GM21526 (cell line): Measurements from ENCODE around the gene DPPA2.
"Not testable (repeated sequence)": the region's sequence is repeated elsewhere in the genome, so short reads cannot be mapped to it uniquely, and the experiment has no call there.

ENCODE experiments used
- ATAC-seq: cut with Tn5 transposase; IDR thresholded peaks from one replicate; pipeline ENCODE4 v1.9.1; 2021; ENCODE audit warnings: moderate library complexity; ENCODE audit not compliant: unreplicated experiment, low FRiP score

Gene DPPA2, protein sequence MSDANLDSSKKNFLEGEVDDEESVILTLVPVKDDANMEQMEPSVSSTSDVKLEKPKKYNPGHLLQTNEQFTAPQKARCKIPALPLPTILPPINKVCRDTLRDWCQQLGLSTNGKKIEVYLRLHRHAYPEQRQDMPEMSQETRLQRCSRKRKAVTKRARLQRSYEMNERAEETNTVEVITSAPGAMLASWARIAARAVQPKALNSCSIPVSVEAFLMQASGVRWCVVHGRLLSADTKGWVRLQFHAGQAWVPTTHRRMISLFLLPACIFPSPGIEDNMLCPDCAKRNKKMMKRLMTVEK

DNA sequence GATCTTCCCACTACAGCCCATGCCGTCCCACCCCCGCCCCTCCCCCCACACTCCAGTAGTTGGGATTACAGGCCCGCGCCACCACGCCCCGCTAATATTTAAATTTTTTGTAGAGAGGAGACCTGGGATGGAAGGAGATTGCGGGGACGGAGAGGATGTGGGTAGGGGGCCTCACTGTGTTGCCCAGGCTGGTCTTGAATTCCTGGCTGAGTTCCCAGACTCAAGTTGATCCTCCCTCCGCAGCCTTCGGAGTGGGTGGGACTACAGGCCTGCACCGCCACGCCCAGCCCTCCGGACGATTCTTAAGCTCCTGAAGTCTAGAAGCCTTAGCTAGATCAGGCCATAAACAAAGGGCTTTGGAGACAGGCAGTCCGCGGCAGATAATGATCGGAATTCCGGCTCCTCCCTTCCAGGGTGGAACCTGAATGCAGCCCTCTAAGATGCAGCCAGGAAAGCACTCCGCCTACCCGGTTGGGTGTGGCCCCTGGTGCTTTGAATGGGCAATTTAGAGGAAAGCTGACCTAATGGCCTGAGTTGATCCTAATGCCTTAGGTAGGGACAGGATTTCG, at the start of gene DPPA2:
Gene DPPA2 (minus strand): TSS at position 356 of the 569 bp plus-strand sequence. CDS start 1,975 bp downstream, outside the sequence.
- ATAC-seq, result no peak

DNA sequence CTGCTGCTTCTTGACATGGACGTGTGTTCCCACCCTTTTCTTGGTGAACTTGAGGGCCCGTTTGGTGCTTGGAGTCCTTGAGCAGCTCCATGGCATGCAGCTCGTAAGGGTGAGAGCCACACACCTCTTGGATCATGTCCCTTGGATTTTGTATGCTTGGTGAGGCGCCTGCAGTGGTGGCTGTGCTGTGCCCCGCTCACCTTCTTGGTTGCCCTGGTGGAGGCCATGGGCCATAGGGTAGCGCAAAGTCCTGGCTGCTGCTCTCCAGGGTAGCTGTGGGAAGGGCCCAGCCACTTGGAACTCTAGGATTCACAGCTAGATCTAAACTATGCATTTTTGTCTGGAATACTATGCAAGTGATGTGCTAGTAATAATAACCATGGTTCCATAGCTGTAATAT, 47.8 kb upstream of the DPPA2 start:
- no peak for ATAC-seq

DNA sequence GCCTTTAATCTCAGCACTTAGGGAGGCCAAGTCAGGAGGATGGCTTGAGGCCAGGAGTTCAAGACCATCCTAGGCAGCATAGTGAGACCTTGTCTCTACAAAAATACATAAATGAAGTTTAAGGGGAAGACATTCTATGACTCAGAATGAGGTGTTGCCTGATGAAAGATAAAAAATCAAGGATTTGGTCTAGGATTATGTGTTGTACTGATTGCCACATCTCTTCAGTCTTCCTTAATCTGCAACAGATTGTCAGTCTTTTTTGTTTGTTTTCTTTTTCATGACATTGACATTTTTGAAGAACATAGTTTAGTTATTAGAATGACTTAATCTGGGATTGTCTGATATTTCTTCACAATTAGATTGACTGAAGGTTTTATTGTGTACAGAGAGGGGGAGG, 47.3 kb upstream of the DPPA2 start:
- ATAC-seq, result no peak

DNA sequence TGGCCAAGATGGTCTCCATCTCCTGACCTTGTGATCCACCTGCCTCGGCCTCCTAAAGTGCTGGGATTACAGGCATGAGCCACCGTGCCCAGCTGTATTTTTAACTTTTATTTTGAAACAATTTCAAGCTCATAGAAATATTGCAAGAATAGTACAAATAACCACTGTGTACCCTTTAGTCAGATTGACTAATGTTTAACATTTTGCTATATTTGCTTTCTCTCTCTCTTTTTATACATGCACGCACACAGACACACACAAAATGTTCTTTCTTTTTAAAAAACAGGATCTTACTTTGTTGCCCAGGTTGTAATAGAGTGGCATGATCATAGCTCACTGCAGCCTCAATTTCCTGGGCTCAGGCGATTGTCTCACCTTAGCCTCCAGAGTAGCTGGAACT, 46.5 kb upstream of the DPPA2 start:
- ATAC-seq, result no peak

DNA sequence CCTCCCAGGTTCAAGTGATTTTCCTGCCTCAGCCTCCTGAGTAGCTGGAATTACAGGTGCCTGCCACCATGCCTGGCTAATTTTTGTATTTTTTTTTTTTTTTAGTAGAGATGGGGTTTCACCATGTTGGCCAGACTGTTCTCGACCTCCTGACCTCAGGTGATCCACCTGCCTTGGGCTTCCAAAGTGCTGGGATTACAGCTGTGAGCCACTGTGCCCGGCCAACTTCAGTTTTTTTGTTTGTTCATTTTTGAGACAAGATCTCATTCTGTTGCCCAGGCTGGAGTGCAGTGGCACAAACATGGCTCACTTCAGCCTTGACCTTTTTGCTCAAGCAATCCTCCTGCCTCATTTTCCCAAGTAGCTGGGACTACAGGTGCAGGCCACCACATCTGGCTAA, 42.5 kb upstream of the DPPA2 start:
- not testable (repeated sequence) for ATAC-seq

DNA sequence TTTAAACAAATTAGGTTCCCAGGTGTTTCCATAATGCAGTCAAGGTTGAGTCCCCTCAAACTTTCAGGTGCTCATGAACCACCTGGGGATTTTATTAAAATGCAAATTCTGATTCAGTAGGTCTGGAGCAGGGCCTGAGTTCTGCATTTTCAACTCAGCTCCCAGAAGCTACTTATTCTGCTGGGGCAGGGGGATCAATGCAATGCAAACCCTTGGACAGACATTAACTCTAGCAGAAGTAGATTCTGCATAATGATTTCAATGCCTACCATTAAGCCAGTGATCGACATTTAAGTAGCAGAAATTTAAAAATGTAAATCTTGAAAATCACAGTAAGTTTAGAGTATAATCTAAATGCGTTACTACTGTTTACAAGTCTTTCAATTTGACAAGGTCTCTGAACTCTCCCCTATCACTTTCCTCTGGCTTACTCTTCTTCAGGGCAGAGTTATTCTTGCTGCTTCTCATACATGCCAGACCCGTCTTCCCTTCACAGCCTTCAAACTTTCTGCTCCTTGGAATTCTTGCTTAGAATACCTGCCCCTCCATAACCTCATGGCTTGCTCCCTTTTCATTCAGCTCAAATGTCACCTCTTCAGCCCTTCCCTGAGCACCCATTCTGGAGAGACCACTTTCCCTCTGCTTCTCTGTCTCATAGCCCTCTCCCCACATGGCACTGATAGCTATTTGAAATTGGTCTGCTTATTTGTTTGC, 40.3 kb upstream of the DPPA2 start:
- ATAC-seq, result no peak

DNA sequence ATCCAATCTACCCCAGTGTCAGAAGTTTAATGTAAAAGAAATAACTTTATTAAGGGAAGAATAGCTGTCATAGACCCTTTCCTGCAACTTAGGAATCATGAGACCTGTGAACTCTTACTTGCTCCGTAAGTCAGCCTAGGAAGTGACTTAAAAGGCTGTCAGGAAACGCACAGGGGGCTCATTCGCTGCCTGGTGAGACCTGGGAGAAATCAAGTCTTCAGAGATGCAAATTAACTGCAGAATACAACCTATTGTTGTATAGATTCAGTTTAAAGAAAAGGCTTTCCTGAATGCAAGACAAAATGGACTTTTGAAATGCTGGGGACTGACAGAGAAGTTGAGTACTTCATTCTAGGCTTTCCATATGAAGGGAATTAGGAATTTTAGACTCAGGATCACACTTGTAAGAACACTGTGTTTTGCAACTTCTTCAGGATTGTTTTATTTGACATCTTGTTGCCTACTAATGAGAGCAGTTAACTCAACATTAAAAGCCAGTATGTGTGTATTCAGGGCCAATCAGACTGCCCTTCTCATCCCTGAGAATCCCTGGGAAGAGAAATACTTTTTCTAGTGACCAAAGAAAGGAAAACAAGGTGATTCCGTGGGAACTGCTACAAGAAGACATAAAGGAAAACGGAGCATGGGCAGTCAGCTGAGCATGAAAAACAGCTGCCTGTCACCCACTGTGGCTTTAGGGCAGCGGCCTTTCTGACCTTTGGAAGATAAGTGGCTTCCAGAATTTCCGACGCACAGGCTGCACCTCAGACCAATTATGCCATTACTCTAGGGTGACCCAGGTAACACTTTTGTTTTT, 39.5 kb upstream of the DPPA2 start:
- ATAC-seq, result no peak

DNA sequence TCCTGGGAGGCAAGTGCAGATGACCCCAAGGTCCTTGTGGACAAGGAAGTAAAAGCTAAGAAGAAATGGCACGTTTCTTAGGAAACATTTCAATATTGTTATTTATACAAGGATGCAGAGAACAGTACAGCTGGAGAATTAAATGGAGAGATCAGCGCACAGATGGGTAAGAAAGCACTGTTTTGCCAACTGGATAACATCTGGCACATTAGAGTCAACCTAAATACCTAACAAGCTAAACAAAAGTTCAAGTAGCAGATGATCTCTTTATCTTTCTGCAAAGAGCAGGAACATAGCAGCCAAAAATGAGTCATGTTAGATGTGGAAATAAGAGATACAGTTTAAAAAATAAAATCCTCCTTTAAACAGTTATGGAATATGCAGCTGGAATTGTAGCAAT, 36.7 kb upstream of the DPPA2 start:
- ATAC-seq, result no peak

DNA sequence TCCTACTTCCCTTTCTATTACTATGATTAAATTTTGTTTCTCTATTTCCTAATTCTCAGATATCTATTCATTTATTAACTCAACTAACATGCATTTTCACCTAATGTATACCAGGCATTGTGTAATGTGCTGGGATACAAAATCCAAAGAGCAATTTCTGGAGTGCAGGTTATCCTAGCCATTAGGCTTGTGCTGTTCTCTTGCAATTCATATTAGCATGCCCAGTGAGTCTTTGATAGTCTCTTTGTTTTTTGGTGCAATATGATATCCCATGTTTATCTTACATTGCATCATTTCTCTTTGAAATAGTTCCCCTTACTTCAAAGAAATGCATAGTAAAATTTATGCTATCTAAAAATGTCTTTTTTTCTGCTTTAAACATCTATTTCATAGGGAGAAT, 34.9 kb upstream of the DPPA2 start:
- ATAC-seq, result no peak

DNA sequence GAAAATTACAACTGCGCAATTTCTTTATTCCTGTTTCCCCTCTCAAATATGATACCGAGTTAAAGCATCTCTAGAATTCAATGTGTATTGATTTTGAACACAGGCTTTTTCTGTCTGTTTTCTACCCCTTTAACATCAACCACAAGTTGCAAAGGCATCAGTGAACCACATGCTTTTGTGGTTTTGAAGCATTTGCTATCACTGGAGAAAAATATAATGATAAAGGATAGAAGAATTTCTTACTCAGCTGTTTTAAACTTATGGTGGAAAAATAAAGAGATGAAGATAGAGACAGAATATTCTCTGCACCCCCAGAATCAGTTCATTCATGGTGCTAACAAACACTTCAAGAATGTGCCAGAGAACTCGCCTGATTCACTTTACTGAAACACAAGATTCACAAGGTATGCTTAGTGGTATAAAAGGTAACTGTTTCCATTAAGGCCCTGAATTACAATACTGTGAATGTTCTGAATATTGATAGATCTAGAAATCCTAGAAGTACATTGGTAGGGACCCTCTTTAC, 30.5 kb upstream of the DPPA2 start:
- no peak for ATAC-seq

DNA sequence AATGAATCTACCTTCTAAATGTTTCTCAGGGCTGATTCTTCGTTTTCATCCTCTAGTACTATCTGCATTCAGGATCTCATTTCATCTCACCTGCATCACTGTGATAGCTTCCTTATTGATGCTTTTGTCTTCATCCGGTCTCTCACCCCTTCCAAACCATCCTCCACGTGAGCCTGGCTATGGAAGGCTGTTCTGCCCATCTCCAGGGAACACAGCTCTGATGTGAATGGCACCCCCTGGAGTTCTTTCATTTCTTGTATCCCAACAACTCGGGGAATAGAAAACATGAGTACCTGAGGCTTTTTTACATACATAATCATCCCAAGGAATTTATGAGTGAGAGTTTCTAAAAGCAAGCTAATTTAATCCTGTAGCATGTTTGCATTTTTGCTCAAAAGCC, 29.8 kb upstream of the DPPA2 start:
- ATAC-seq, result no peak

DNA sequence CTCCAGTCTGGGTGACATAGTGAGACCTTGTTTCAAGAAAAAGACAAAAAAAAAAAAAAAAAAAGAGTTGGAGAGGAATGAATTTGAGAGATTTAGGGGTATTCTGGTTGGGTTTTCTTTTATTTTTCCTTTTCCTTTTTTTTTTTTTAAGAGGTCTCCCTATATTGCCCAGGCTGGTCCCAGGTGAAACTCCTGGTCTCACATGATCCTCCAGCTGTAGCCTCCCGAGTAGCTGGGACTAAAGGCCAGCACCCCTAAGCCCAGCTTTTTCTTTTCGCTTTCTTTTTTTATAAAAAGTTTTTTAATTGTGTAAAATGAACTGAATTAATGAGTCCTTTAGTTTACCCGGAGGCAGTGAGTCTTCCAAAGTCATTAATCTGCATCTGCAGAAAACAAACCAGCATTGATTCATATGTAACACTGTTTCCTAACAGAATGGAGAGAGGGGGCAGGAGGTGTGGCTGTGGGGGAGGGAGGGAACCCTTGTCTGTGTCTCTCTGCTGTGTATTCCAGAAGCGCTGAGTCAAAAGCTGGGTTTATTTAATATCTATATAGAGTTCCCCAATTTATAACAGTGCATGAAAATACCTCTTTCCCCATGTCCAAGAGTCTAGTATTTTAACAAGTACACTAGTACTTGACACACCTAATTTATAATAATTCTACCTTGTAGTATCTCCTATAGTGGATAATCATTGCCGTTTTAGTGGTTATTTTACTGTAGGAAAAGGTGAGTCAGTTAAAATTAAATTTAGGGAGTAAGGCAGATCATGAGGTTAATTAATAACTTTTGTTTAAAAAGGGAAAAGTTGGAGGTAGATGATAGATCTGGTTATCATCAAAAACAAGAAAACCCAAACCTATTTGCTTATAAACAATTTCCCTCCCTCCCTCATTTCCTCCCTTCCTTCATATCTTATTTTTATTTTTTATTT, 23.7 kb upstream of the DPPA2 start:
- no peak for ATAC-seq

DNA sequence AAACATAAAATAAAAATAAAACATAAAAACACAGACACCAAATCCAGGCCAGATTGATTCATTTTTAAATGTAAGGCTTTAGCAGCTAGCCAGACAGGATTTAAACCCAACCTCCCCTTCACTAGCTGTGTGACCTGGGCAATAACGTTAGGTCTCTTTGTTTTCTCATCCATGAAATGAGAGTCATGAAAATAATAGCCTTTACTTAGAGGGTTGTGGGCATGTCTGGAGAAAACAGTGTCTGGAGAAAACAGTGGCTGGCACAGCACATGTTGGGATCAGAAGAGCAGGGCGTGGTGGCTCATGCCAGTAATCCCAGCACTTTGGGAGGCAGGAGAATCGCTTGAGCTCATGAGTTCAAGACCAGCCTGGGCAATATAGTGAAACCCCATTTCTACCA, 22.9 kb upstream of the DPPA2 start:
- ATAC-seq, result no peak

DNA sequence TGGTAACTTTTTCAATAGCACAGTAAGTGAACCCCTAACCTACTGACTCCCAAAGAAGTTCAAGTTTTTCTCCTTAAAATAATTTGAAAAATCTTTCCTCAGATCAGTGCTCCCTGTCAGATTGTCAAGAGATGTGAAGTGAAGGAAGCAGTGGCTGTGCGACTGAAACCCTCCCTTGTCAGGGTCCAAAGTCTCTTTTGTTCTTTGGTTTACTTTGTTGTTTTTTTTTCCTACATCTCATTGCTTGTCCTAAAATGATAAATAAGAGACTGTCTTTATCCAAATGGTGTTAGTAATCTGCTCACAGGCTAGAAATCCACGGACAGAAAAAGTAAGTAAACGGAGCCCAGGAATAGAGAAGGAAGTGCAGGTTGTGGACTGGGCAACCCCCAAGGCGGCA, 22.0 kb upstream of the DPPA2 start:
- no peak for ATAC-seq

DNA sequence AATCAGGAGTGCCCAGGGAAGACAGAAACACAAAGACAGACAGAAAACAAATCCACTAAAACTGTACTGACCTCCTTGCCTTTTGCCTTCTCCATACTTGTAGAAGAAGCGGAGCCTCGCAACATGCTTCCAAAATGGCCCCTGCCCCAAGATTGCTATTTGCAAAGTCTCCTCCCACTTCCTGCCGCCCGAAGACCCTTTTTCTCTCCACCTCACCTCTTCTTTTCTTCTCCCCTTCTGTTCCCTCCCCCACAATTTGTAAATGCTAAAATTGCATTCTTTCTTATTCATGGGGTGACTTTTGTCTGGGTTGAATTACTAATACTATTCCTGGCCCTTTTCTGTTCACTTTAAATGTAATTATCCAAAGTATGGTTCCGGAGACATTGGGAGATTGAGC, 21.1 kb upstream of the DPPA2 start, which contains the start of gene DPPA4:
Gene DPPA4 (minus strand): TSS at position 154 of the 400 bp plus-strand sequence. CDS start 29 bp downstream, at position 125.
- no peak for ATAC-seq

DNA sequence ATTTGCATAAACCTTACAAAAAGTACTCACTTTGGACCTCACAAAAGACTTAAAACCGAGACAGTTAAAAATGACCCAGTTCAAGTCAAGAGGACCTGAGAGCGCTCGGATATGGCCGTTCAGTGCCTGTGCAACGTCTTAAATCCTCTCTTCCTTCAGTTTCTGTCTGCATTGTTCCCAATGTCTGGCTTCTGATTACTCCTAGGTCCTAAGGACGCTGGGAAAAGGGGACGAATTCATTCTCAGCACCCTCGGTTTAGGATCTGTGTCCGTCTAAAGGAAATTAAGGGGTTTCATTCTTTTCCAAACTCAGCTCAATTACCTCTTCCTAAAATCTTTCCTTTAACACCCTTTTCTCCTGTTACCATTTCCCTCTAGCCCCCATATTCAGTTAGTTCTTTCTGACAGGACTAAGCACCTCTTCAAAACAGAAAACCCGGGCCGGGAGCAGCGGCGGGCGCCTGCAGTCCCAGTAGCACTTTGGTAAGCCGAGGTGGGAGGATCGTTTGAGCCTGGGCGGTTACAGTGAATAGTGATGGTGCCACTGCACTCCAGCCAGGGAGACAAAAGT, 20.1 kb upstream of the DPPA2 start:
- no peak for ATAC-seq

DNA sequence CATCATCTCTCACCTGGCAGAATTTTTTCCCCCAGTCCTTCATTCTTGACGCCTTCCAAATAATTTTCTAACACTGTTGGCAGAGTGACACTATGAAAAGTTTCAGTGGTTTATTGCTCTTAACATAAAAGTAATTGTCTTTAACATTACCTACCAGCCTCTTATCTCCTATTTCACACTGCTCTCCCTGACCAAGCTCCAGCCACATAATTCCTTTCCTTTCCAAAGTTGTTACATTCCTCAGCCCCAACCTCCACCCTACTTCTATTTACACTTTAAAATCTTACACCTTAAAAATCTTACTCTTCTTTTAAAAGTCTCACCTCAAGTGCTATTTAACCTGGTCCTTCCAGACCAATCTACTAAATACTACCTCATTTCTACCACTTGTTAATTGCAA, 18.3 kb upstream of the DPPA2 start:
- ATAC-seq, result no peak

DNA sequence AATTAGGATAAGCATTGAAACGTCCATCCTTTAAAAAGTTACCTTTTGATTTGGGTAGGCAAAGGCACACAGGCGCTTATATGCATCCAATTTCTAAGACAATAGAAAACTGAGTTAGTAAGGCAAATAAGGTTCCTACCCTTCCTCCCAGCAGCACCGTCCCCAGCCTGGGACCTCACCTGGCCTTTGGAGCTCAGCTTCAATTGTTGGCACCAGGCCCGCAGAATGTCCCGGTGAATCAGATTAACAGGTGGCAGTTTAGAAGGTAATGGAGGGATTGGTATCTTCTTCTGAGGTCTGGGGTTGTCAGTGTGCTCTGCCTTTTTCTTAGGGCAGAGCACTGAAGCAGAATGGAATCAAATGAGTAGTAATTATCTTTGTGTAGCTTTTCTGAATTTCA, 15.4 kb upstream of the DPPA2 start:
- no peak for ATAC-seq

DNA sequence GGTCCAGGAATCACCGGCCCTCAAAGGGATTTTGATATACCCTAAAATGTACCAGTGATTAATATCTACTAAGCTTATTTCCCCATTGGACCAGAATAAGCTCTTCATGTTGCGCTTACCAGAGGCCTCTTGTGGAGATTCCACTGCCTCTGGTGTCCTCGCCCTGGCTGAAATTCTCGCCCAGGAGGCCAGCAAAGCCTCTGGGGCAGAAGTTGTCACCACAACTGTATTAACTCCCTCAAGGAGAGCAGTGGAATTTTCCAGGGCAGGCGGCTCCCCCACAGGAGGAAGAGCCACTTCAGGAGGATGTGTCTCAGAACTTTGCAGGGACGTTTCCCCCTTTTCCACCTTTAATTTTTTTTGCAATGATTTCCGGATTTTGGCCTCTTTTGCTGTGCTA, 14.1 kb upstream of the DPPA2 start:
- no peak for ATAC-seq
